ENCODE data around the gene TLK2.
"Not testable (repeated sequence)": the region's sequence is repeated elsewhere in the genome, so short reads cannot be mapped to it uniquely, and the experiment has no call there.

GRCh38 chr17:62510247-62510819 is 31.7 kb downstream of the TLK2 start:
- not testable (repeated sequence) for TF ChIP-seq POLR2A, CTCF (IDR thresholded peaks at IDR 0.05)
